ENCODE data around the gene LIM2. TPM values are rescaled to one million over a fixed set of nuclear protein-coding genes. Genes with fewer than 3 reads are reported as not detected.

LIM2 gene
- total RNA-seq, 1 donor from 2014 or later = not detected

- Histone ChIP-seq H3K4me1 (no peaks in the 10 kb centered on the region), H3K36me3 (peaks cover 14% of the 10 kb centered on the region), H3K27me3 (no peaks in the 10 kb centered on the region), H3K4me3 (no peak overlapping the region), H3K27ac (no peak overlapping the region), H3K9me3 (no peaks in the 10 kb centered on the region)
- DNase-seq = no peak
- ATAC-seq = no peak
- TF ChIP-seq CTCF (IDR thresholded peaks at IDR 0.05) = no peak
- intact Hi-C loops (cut with DNase I) = no loop called here
Measured at GRCh38 chr19:51356159-51356801, 31.5 kb downstream of the LIM2 start.

- Histone ChIP-seq H3K4me1 (no peaks in the 10 kb centered on the region), H3K27me3 (no peaks in the 10 kb centered on the region), H3K36me3 (peaks cover 27% of the 10 kb centered on the region), H3K4me3 (no peak overlapping the region), H3K9me3 (no peaks in the 10 kb centered on the region), H3K27ac (no peak overlapping the region)
- no peak for ATAC-seq
- no peak for DNase-seq
- TF ChIP-seq CTCF (IDR thresholded peaks at IDR 0.05) = no peak
- intact Hi-C loops (cut with DNase I) = no loop called here
Measured at GRCh38 chr19:51354742-51355148, 33.0 kb downstream of the LIM2 start.

- ATAC-seq = no peak
- no peak for TF ChIP-seq CTCF (IDR thresholded peaks at IDR 0.05)
Measured at GRCh38 chr19:51354103-51354741, 33.6 kb downstream of the LIM2 start.

DNA sequence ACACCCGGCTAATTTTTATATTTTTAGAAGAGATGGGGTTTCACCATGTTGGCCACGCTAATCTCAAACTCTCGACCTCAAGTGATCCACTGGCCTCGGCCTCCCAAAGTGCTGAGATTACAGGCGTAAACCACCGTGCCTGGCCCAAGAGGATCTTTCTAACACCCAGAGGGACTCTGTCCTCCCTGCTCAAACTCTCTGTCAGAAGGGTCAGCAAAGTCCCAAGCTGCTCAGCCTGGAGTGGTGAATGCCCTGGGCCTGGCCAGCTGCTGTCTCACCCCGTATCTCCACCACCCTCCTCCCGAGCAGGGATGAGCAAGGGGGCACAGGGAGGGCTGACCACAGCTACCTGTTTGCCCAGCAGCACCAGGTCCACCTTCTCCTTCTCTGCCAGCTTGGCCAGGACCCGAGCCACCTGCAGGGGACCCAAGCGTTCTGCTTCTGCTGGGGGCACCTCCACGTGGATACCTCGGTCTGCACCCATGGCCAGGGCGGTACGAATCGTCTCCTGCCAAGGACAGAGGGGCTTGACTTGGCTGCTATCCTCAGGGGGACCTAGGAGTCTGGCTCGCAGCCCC, 34.9 kb downstream of the LIM2 start:
- no peaks in the 10 kb centered on the region for H3K27me3 ChIP-seq
- intact Hi-C loops (cut with DNase I) = no loop called here
- H3K36me3 ChIP-seq = peaks cover 38% of the 10 kb centered on the region
- no peaks in the 10 kb centered on the region for H3K9me3 ChIP-seq
- ATAC-seq (peak; percentile 15), DNase-seq (no peak)
- H3K27ac ChIP-seq = no peak overlapping the region
- H3K4me1 ChIP-seq = no peaks in the 10 kb centered on the region
- TF ChIP-seq CTCF (IDR thresholded peaks at IDR 0.05) = no peak
- no peak overlapping the region for H3K4me3 ChIP-seq

More at GRCh38 chr19:51354103-51354741, 33.6 kb downstream of the LIM2 start:
- Histone ChIP-seq H3K36me3 (peaks cover 30% of the 10 kb centered on the region), H3K27ac (no peak overlapping the region), H3K27me3 (no peaks in the 10 kb centered on the region), H3K4me3 (no peak overlapping the region), H3K9me3 (no peaks in the 10 kb centered on the region), H3K4me1 (no peaks in the 10 kb centered on the region)
- no peak for DNase-seq
- intact Hi-C loops (cut with DNase I) = no loop called here

DNA sequence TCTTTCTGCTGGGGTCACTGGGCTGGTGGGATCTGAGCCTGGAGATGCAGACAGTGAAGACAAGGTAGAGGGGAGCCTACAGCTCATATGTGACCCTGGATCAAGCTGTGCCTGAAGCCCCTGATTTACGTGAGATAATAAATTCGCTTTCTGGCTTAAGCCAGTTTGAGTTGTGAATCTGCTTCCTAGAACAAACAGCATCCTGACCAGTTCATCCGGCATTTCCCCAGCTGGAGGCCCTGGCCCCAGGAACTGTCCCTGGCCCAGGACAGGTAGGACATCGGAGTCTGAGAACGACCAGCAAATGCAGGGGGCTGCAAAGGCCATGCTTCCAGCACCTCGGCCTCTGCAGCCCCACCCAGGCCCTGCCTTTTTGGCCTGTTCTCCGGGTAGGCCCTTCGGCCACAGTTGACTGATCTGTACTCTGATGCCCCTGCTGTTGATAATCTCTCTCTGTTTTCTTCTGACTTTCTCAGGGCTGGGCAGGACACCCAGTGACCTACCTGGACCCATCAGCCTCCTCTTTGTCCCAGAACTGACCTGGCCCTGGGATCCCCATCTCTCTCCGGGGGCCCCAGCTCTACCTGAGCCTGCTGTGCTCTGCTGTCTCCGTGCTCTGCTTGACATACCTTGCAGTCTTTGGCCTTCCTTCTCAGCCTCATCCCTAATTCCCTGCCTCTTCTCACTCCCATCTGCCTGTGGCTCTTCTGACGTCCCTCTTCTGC, 36.3 kb downstream of the LIM2 start:
- no peak overlapping the region for H3K4me3 ChIP-seq
- DNase-seq (no peak), ATAC-seq (no peak)
- H3K4me1 ChIP-seq = no peaks in the 10 kb centered on the region
- TF ChIP-seq CTCF (IDR thresholded peaks at IDR 0.05) = no peak
- H3K36me3 ChIP-seq = peaks cover 38% of the 10 kb centered on the region
- H3K9me3 ChIP-seq = no peaks in the 10 kb centered on the region
- intact Hi-C loops (cut with DNase I) = no loop called here
- H3K27ac ChIP-seq = no peak overlapping the region
- H3K27me3 ChIP-seq = no peaks in the 10 kb centered on the region
